ENCODE measurements around the gene AMOTL1.

GRCh38 chr11:94924612-94925011 is 156.5 kb downstream of the AMOTL1 start:
- TF ChIP-seq, protein P1, sequence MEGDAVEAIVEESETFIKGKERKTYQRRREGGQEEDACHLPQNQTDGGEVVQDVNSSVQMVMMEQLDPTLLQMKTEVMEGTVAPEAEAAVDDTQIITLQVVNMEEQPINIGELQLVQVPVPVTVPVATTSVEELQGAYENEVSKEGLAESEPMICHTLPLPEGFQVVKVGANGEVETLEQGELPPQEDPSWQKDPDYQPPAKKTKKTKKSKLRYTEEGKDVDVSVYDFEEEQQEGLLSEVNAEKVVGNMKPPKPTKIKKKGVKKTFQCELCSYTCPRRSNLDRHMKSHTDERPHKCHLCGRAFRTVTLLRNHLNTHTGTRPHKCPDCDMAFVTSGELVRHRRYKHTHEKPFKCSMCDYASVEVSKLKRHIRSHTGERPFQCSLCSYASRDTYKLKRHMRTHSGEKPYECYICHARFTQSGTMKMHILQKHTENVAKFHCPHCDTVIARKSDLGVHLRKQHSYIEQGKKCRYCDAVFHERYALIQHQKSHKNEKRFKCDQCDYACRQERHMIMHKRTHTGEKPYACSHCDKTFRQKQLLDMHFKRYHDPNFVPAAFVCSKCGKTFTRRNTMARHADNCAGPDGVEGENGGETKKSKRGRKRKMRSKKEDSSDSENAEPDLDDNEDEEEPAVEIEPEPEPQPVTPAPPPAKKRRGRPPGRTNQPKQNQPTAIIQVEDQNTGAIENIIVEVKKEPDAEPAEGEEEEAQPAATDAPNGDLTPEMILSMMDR (optimal IDR thresholded peaks at IDR 0.05 in 1 of 3, IDR thresholded peaks at IDR 0.05 in 1 of 3, conservative IDR thresholded peaks at IDR 0.05 in 1 of 3; ENCODE audit: extremely low read depth in 1 of 3, insufficient read depth in 2 of 3, low read length in 3 of 3): no peak
- TF ChIP-seq EZH2 (IDR thresholded peaks at IDR 0.05; ENCODE audit: low read length): no peak

All from keratinocyte (primary cell).